Urothelium cell line (cell line): ENCODE results near the gene SDC1.
A peak's percentile ranks its signal among the peaks of the same experiment; 100 is the strongest.

ENCODE experiments used
- DNase-seq: peaks from one replicate; pipeline ENCODE4 v3.0.0; 2011; ENCODE audit warnings: low spot score, mixed read lengths
- FAIRE-seq: peaks from 2 replicates; lab custom pipeline; 2011; peaks lifted over from hg19 to GRCh38; lab: Jason Lieb, UNC

SDC1 gene

DNA sequence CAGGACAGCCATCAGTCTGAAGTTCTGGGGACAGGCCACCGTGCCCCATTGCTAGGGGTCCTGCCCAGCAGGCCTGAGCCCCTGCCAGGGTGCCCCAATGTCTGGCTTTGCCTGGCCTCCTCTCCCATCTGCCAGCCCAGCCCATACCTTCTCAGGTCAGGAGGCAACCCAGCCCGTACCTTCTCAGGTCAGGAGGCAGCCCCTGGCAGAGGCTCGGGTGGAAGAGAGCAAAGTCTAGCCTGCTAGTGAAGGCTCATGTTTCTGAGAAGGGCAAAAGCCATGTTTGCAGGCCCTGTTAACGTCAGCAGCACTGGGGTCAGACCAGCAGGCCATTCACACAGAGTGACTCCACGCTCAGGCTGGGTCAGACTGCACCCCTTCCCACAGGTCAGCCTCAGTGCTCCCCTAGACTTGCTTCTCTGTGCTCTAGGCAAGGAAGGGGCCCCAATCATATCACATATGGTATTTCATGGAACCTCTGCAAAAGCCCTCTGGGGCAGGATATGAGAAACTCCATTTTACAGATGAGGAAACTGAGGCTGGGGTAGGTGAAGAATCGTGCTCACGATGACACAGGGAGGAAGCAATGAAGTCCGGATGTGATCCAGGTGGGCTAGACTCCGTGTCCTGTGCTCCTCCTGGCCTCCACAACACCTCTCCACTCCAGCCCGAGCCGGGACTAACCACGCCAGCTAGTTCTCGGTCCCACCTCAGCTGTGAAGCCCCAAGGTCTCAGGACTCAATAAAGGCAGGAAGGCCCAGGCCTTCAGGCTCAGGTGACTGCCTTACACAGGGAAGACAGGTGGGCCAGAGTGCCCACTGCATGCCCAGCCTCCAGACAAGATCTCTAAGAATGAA lies 9.5 kb downstream of the SDC1 start:
- FAIRE-seq (no peak), DNase-seq (no peak)

DNA sequence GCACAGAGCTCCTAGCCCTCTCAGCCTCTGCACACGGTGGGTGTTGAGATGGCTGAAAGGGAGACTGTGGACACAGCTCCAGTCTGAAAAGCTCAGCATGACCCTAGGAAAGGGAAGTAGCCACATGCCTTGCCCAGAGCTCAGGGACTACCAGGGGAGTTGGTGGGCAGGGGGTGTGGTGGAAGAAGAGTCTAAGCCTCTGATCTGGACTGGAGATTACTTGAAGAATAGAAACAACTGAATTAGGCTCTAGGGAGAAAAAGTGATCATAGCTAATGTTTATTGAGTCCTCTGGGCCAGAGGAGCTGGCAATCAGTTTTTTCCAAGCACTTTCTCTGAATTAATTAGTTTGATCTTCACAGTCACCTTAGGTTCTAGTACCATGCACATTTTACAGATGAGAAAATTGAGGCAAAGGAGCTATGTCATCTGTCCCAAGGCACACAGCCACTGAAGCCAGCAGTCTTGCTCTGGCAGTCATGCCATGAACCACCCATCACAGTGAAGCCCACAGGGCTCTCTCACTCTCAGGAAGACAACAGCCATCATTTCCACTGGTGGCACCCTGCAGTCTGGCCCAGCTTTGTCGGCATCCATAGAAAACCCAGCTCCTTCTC lies 10.3 kb downstream of the SDC1 start:
- DNase-seq (no peak), FAIRE-seq (no peak)

DNA sequence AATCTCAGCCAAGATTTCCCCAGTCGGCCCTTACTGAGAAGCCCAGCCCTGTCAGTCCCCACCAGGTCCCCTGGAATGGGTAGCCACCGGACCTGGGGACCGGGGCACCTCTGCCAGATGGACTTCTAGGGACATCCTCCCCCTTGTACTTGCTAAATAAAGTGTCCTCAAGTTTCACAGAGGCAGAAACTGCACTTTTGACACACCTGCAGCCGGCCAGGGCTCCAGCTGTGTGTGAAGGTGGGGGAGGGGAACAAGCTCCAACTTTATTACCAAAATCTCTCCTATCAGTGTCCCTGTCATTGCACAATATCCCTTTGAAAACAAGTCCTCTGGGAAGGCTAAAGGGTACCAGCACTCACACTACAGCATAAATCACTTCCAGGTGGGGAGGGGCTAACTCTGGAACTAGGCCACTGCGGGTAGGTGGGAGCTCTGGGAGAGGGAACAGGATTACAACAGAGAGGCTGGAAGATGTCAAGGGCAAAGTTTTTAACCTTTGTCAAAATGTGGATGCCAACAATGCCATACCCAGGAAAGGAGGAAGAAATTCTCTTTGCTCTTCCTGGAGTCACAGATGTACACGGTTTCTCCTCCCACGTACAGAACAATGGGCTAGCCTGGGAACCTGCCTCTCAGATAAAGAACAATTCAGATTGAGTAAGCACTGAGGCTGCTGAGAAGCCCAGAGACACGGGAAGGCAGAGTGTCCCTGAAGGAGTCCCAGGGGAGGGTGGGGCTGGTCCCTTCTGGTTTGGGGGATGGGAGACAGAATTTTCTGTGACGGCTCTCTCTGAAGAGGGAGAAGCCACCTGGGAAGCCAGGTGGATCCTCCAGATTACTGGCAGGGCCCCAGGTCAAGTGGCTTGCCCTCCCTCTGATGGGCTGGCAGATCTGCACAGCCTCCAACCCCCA lies 11.0 kb downstream of the SDC1 start:
- FAIRE-seq (no peak), DNase-seq (no peak)

DNA sequence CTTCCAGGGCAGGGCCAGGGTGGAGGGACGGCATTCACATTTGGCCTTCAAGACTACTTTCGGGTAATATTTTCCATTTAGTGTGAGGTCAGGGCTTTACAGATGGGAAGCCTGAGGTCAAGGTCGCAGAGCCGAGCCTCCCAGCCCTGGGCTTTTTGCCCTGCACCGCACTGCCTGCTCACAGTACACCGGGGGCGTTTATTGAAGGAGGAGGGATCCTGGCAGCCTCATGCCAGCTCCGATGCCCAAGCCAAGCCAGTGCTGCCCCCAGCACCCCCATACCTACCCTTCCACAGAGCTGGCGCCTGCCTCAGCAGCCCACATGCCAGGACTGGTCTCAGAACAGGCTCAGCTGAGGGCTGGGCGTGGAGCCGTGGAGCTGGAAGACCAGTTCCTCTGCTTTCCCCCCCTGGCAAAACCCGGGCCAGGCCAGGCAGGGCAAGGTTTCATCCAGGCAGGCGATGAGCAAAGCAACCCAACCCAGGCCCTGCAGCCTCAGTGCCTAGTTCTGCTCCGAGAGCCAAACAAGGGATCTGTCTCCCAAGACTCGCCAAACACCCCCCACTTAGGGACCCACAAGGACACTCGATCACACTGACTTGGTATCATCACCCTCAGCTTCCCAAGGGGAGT lies 11.9 kb downstream of the SDC1 start:
- FAIRE-seq, result no peak
- no peak for DNase-seq

DNA sequence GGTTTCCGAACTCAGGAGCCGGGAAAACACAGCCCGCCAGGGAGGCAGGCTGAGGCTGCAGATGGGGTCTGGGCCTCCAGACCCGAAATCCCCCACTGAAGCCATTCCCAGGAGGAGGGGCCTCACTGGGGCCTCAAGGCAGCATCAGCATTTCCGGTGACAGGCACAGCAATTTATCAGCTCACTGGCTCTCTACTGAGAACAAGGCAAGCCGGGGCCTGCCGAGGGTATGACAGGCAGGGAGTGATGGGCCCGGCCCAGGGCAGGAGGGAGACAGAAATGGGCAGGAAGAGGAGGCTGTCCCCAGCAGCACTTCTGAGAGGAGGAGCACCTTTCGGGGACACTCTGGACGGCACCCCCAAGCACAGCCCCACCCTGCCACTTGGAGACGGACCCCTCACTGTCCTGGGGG lies 12.5 kb downstream of the SDC1 start:
- DNase-seq (no peak), FAIRE-seq (no peak)

DNA sequence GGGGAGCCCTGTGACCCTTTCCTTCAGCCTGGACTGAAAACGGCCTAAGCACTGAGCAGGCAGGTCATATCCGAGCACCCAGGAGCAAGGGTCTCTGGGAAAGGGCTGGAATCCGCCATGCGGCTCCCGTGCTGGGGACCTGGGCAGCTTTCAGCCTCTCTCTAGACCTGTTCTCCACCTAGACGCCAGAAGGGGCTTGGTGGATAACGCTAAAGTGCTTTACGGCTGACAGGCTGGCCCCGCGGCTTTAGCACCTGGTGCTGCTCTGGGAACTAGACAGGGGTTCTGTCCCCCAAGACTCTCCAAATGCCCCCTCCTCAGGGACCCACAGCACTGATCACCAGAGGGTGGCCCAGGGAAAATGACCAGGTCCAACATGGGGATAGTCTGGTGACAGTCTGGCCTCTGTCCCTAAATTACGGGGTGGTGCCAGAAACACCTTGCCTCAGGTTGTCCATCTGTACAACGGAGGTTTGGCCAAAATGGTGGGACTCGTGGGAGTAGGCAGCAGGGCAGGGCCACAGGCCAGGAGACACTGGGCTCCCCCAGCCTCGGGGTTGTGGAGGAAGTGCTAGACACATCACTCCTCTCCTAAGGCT lies 13.0 kb downstream of the SDC1 start:
- FAIRE-seq (no peak), DNase-seq (no peak)

DNA sequence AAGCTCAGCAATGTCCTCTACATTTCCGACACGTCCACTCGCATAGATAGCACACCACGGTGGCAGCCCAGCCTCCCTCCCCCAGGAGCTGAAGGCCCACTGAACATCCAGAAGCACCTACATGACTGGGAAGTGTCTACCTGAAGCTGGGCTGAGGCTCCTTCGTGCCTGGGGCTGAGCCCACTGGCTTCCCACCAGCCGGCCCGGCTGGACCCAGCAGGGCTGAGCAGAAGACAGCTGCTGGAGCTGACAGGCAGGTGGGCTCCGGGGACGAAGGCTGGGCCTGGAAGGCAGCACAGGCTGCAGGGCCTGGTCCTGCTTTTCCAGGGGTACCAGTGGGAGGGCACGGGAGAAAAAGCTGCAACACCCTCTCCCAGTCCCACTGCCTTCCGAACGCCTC lies 13.5 kb downstream of the SDC1 start:
- DNase-seq (no peak), FAIRE-seq (no peak)

DNA sequence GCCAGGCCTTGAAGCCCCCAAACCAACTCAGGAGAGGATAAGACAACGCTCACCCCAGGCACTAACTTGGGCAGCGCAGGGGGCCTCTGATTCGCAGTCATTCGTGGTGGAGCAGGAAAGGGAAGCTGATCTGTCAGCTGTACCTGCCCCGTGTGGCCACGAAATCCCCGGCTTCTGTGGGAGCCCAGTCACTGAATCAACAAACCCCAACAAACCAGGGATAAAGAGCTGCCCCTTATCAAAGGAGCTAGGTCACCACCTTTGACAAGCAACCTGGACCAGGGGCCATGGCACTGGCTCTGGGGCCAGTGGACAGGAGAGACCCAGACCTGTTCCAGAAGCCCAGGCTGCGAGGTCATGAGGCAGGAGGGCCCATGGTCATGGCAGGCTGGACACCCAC lies 14.5 kb downstream of the SDC1 start:
- DNase-seq, result no peak
- no peak for FAIRE-seq

DNA sequence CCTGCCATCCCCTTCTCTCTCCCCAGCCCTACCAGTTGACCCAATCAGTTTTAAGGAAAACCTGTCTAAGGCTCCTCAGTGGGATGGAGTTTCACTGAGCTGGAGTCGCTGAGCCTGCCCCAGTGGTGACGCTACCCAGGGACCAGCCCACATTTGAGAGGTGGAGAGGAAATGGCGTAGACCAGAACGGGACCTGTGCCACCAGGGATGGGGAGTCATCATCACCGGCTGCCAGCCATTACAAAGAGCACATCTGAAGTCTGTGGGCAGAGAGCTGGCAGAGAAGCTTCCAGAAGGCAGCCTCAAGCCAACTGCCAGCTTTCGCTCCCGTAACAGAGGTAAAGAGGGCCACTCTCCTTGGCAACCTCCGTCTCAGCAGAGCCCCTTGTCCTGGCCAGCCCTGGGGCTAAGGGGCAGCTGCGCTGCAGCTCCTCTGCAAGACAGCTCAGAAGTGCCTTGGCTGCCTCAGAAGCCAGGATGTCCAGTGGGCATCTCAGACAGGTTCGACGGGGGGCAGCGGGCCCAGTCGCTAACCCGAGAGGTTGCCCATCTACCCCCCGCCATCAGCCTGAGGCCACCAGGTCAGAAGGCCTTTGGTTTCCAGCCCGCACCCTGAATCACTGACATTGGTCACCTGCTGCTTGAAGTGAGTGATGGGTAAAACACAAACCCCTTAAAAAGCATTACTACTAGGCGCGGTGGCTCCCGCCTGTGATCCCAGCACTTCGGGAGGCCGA lies 15.4 kb downstream of the SDC1 start:
- FAIRE-seq, result no peak
- no peak for DNase-seq

DNA sequence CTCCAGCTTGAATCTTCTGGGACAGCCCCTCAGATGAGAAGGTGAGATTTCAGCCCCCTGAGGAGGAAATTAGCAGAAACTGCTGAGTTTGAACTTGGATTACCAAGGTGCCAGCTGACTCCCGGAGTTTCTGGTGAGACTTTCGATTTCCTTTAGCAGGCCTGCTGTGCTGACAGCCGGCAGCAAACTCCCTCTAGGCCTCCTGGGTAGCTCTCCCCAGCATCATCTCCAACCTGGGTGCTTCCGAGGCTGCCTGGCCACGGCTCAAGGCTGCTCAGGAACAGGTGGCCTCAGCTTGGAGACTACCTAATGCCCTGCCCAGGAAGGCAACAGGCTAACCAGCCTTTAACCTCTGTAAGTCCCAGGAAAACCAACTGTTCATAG lies 16.5 kb downstream of the SDC1 start:
- DNase-seq (no peak), FAIRE-seq (no peak)

DNA sequence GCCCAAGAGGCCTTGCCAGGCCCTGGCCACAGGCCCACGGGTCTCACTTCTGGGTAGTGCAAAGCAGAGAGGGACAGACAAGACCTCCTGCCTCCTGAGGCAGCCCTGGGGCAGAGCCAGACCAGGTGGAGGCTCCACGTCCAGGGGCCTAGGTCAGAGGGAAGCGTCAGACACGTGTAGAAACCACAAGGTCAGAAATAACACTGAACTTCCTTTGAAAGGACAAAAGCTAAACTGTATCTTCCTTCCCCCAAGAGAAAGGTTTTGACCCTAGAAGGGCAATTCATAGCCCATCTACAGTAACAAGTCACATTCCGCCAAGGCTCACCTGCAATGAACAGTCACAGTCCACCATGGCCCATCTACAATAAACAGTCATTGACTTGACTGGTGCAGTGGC lies 17.9 kb downstream of the SDC1 start:
- no peak for DNase-seq
- FAIRE-seq, result no peak

DNA sequence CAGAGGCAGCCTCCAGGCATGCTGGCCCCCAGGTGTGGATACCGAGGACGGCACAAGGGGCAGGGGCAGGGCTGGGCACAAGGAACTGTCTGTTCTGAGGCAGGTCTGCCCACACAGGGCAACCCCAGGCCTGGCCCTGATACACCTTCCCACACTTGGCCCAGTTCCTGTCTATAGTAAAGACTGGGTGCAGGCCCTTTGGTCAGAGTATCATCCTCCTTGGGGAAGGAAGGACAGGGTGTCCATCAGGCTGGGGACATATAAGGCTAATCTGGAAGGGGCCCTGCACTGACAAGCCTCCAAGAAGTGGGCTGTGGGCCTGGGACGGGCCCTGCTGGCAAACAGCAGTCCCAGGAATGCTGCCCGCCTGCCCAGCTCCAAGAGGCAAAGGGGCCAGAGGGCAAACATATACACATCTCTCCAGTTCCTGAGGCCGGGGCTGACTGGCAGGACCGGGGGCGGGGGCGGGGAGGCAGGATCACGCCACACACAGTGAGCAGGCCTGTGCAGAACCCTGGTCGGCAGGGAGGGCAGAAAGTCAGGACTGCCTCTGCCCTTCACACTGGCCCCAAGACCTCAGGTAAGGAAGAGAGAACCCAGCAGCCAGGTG lies 18.9 kb downstream of the SDC1 start:
- FAIRE-seq (no peak), DNase-seq (no peak)

DNA sequence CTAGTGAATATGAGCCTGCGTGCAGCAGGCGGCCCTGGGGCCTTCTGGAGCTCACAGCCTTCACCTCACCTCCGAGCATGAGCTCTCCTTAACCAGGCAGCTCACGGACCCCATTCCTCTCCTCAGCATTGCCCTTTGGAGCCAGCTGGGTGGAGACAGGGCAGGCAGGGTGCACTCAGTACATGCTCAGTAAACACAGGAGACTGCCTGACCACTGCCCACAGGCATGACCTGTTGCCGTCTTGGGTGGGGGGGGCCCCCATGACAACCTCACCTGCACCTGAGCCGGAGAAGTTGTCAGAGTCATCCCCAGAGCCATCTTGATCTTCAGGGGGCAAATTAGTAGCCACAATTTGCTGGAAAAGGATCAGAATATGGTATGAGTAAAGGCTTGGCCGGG lies 19.9 kb downstream of the SDC1 start:
- DNase-seq, result no peak
- FAIRE-seq, result peak; percentile 30

DNA sequence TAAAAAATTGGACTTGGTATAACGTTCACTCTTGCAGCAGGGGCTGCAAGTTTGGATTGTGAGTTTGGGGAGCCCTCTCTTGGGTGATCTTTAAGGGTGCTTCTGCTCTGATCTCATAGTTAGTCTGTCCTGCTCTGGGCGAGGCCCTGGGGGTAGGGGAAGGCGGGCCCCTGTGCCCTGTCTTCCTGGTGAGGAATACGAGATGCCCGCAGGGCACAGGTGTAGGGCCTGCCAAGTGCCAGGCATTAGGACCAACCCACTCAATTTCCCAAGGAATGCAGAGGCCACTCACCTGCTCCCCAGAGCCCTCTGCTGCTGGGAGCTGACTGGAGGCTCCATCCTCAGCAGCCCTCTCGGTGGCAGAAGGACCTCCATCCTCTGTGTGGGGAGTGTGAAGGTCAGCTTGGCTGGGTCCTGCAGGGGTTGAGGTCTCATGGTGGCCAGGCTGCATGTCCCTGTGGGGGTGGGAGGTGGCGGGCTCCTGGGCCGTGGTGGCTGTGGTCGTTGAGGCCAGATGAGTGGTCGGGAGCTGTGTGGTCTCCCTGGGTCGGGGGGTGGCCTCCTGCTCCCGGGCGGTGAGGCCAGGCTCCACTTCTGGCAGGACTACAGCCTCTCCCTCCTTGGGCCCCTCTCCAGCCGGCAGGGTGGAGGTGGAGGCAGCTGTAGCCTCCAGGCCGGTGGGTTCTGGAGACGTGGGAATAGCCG lies 21.3 kb downstream of the SDC1 start:
- DNase-seq (no peak), FAIRE-seq (no peak)

DNA sequence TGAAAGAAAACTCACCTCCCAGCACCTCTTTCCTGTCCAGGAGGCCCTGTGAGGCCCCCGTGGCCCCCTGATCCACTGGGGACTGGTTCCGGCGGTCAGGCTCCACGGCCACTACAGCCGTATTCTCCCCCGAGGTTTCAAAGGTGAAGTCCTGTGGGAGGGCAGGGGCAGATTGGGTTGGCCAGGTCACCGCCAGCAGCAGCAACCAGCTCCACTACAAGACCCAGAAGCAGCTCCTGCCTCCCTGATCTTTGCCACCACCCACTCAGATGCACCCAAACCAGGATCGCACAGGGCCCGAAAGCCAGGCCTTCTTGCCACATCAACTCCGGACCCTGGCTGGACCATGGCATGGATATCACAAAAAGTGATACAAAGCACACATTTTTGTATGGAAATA lies 21.9 kb downstream of the SDC1 start:
- DNase-seq (no peak), FAIRE-seq (no peak)

DNA sequence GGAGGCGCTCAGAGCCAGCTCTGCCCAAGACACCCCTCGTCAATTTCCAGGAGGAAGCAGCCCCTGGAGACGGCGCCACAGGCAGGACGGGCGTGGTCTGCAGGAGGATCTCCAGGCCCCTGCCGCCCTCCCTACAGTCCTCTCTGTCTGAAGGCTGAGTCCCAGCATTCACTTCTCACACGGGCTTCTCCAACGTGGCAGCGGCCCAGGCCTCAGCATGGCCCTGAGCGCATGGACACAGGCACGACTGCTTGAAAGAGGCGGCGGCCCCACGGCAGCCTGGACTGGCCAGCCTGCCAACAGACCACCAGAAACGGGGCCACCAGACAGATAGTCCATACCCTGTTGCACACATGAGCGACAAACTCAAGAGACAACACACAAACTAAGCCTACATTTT lies 23.3 kb downstream of the SDC1 start:
- FAIRE-seq (no peak), DNase-seq (no peak)

DNA sequence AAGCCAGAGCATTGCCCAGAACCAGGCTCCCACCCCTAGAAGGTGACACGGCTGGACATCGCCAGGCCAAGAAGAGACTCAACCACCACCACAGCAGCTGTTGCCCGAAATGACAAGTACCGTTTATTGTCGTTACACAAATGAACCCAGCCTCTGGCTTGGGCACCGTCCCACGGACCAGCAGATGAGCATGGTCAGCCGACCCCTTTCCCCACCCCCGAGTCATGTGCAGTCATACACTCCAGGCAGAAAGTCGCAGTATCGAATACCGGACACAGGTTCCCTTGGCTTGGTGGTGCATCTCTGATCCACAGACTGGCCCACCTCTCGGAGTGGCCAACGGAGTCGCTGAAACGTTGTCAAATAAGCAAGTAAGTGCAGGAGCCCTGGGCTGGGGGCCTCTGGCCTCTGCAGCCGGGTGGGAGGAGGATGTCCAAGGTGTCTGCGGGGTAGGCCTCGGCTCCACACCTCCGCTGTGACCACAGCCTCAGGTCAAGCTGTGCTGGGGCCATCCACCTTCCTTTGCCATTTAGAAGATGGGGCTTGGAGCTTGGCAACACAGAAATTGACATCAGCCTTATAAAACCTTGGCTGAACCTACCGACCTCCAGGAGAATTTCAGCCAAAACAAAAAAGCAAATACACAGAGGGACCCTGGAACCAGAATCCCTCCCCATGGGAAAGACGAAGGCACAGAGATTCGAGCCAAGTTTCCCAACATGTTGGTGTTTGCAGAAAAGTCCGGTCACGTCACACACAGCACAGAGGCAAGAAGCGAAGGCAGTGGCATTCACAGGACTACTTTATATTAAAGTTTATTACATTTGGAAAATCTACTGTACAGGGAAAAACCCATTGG lies 24.0 kb downstream of the SDC1 start:
- DNase-seq (no peak), FAIRE-seq (no peak)

DNA sequence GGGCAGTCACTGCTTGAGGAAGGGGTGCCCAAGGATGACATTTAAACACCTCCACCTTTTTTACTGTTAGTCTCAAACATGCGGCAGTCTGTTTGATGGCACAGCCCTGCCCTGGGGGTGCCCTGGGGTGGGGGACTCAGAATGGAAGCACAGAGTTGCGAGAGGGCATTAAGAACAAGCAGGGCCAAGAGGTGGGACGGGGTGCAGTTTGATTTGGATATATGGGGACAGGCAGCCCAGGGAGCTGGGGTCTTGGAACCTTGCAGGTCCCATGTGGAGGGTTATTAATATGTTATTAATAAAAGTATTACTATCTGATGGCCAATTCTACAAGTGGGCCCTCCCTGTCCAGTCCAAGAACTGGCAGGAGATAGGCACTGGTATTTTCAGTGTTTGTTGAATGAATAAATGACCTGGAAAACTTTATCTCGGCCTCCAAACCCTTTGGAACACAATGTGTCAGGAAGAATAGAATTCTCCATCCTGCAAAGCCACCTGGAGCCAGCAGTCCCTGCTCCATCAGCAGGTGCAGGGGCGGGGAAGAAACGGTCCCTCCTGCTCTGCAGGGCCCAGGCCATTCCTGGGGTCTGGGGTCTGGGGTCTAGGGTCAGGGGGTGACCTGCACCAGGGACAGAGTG lies 25.2 kb downstream of the SDC1 start:
- DNase-seq, result no peak
- FAIRE-seq, result no peak
